GM23248 (cell line): ENCODE measurements around the gene TBC1D14.

ENCODE experiments used
- EZH2 ChIP-seq: fragments of 200-600 bp; sonication (generic); IDR thresholded peaks from 2 replicates; pipeline ENCODE4 v1.6.1; 2018; ENCODE audit warnings: antibody characterized with exemption, mild to moderate bottlenecking; ENCODE audit not compliant: insufficient read depth, poor library complexity, severe bottlenecking
- EZH2phosphoT487 ChIP-seq: fragments of 200-600 bp; sonication (generic); IDR thresholded peaks from 2 replicates; pipeline ENCODE4 v1.6.1; 2018; ENCODE audit warnings: antibody characterized with exemption, moderate library complexity, mild to moderate bottlenecking, low read depth; ENCODE audit not compliant: insufficient read depth

- TF ChIP-seq EZH2 (no peak), EZH2phosphoT487 (no peak)
Observed at GRCh38 chr4:7068279-7068842, 158.7 kb downstream of the TBC1D14 start.
